ENCODE measurements around the gene PABPC3. TPM values are rescaled to one million over a fixed set of nuclear protein-coding genes. Genes with fewer than 3 reads are reported as not detected.

PABPC3 gene
- total RNA-seq, 2 experiments from 2014 or later: 0.13 to 0.49 TPM

GRCh38 chr13:25065974-25066770 lies 29.8 kb upstream of the PABPC3 start:
- POLR2A ChIA-PET: interaction anchor here (0.6 kb wide), 1 partner anchor 37 kb away, joined by 3 read pairs; no protein-coding TSS in a partner anchor
- no peak for DNase-seq (ENCODE audit: low spot score)
- no peak for TF ChIP-seq EZH2phosphoT487 (IDR thresholded peaks at IDR 0.05; ENCODE audit: borderline replicate concordance, low read depth, low read length)
- TF ChIP-seq CTCF (conservative IDR thresholded peaks at IDR 0.05; ENCODE audit: low read length): no peak

GRCh38 chr13:25067064-25067463 lies 28.9 kb upstream of the PABPC3 start:
- Histone ChIP-seq H3K79me2 (ENCODE audit: insufficient read depth, low read depth, low read length) (no peaks in the 10 kb centered on the region), H3K9me2 (ENCODE audit: insufficient read depth, low read length) (no peaks in the 10 kb centered on the region), H3K36me3 (ENCODE audit: insufficient read depth, low read length) (no peaks in the 10 kb centered on the region), H2AFZ (ENCODE audit: low read length) (no peak overlapping the region), H3K4me3 (ENCODE audit: low read depth, low read length, poor library complexity, severe bottlenecking) (no peak overlapping the region), H3K4me2 (ENCODE audit: low read length) (no peak overlapping the region), H4K20me1 (ENCODE audit: insufficient read depth, low read length) (no peaks in the 10 kb centered on the region), H3K4me1 (ENCODE audit: insufficient read depth, low read length, poor library complexity, severe bottlenecking) (no peaks in the 10 kb centered on the region), H3K9me3 (ENCODE audit: low read length) (no peaks in the 10 kb centered on the region), H3K27ac (ENCODE audit: low read depth, low read length, poor library complexity, severe bottlenecking) (no peak overlapping the region)
- TF ChIP-seq EZH2phosphoT487 (IDR thresholded peaks at IDR 0.05; ENCODE audit: borderline replicate concordance, low read depth, low read length) (no peak), CTCF (conservative IDR thresholded peaks at IDR 0.05; ENCODE audit: low read length) (no peak)
- DNase-seq (ENCODE audit: low spot score): no peak
- POLR2A ChIA-PET: interaction anchor here (0.6 kb wide), 1 partner anchor 42 kb away, joined by 3 read pairs; no protein-coding TSS in a partner anchor
- intact Hi-C loops (cut with micrococcal nuclease; ENCODE audit: unreplicated experiment): no loop called here
- no TSS peak for BruUV-seq (replicated peaks)
- CTCF ChIA-PET (ENCODE audit: unreplicated experiment): no interaction called here

More at GRCh38 chr13:25065974-25066770, 29.8 kb upstream of the PABPC3 start:
- Histone ChIP-seq H3K27ac (ENCODE audit: low read depth, low read length, poor library complexity, severe bottlenecking) (no peak overlapping the region), H4K20me1 (ENCODE audit: insufficient read depth, low read length) (no peaks in the 10 kb centered on the region), H3K4me1 (ENCODE audit: insufficient read depth, low read length, poor library complexity, severe bottlenecking) (no peaks in the 10 kb centered on the region), H3K79me2 (ENCODE audit: insufficient read depth, low read depth, low read length) (no peaks in the 10 kb centered on the region), H3K36me3 (ENCODE audit: insufficient read depth, low read length) (no peaks in the 10 kb centered on the region), H3K9me2 (ENCODE audit: insufficient read depth, low read length) (no peaks in the 10 kb centered on the region), H2AFZ (ENCODE audit: low read length) (no peak overlapping the region), H3K9me3 (ENCODE audit: low read length) (no peaks in the 10 kb centered on the region), H3K4me2 (ENCODE audit: low read length) (no peak overlapping the region), H3K4me3 (ENCODE audit: low read depth, low read length, poor library complexity, severe bottlenecking) (no peak overlapping the region)
- BruUV-seq (replicated peaks): no TSS peak
- intact Hi-C loops (cut with micrococcal nuclease; ENCODE audit: unreplicated experiment): no loop called here
- CTCF ChIA-PET (ENCODE audit: unreplicated experiment): no interaction called here

- no peak for DNase-seq (ENCODE audit: low spot score)
- POLR2A ChIA-PET: no interaction called here
- no peak overlapping the region for H2AFZ ChIP-seq (ENCODE audit: low read length)
- H4K20me1 ChIP-seq (ENCODE audit: insufficient read depth, low read length): no peaks in the 10 kb centered on the region
- intact Hi-C loops (cut with micrococcal nuclease; ENCODE audit: unreplicated experiment): no loop called here
- BruUV-seq (replicated peaks): no TSS peak
- CTCF ChIA-PET (ENCODE audit: unreplicated experiment): no interaction called here
- no peak overlapping the region for H3K4me2 ChIP-seq (ENCODE audit: low read length)
- H3K4me3 ChIP-seq (ENCODE audit: low read depth, low read length, poor library complexity, severe bottlenecking): no peak overlapping the region
- no peaks in the 10 kb centered on the region for H3K4me1 ChIP-seq (ENCODE audit: insufficient read depth, low read length, poor library complexity, severe bottlenecking)
- no peaks in the 10 kb centered on the region for H3K79me2 ChIP-seq (ENCODE audit: insufficient read depth, low read depth, low read length)
- H3K27ac ChIP-seq (ENCODE audit: low read depth, low read length, poor library complexity, severe bottlenecking): no peak overlapping the region
- no peak for TF ChIP-seq EZH2phosphoT487 (IDR thresholded peaks at IDR 0.05; ENCODE audit: borderline replicate concordance, low read depth, low read length)
- TF ChIP-seq CTCF (conservative IDR thresholded peaks at IDR 0.05; ENCODE audit: low read length): no peak
- H3K36me3 ChIP-seq (ENCODE audit: insufficient read depth, low read length): no peaks in the 10 kb centered on the region
- H3K9me3 ChIP-seq (ENCODE audit: low read length): no peaks in the 10 kb centered on the region
- no peaks in the 10 kb centered on the region for H3K9me2 ChIP-seq (ENCODE audit: insufficient read depth, low read length)
These were observed 27.1 kb upstream of the PABPC3 start for GRCh38 chr13:25068810-25069209.
